ENCODE data around the gene LPIN2. TPM values are rescaled to one million over a fixed set of nuclear protein-coding genes. Genes with fewer than 3 reads are reported as not detected.

Gene LPIN2
- total and polyA plus RNA-seq, 2 of the 4 experiments (the other 2 are of a cell fraction) = 16.2 to 21.9 TPM

- TF ChIP-seq CTCF (conservative IDR thresholded peaks at IDR 0.05; ENCODE audit: low read depth, low read length) (no peak), CHD1 (IDR thresholded peaks at IDR 0.05; ENCODE audit: low read depth, low read length) (no peak), POLR2A (IDR thresholded peaks at IDR 0.05; ENCODE audit: low read depth, low read length) (no peak), FOS (IDR thresholded peaks at IDR 0.05; ENCODE audit: low read depth, low read length) (no peak), RFX5 (IDR thresholded peaks at IDR 0.05; ENCODE audit: low read depth, low read length) (no peak), SMC3 (IDR thresholded peaks at IDR 0.05; ENCODE audit: low read depth, low read length) (no peak)
Observed at GRCh38 chr18:2971741-2972552, 41.0 kb downstream of the LPIN2 start (continued).

Measured in IMR-90 (cell line).